ENCODE data around the gene ADIPOR2.
"Not testable (repeated sequence)": the region's sequence is repeated elsewhere in the genome, so short reads cannot be mapped to it uniquely, and the experiment has no call there.

The ADIPOR2 gene

DNA sequence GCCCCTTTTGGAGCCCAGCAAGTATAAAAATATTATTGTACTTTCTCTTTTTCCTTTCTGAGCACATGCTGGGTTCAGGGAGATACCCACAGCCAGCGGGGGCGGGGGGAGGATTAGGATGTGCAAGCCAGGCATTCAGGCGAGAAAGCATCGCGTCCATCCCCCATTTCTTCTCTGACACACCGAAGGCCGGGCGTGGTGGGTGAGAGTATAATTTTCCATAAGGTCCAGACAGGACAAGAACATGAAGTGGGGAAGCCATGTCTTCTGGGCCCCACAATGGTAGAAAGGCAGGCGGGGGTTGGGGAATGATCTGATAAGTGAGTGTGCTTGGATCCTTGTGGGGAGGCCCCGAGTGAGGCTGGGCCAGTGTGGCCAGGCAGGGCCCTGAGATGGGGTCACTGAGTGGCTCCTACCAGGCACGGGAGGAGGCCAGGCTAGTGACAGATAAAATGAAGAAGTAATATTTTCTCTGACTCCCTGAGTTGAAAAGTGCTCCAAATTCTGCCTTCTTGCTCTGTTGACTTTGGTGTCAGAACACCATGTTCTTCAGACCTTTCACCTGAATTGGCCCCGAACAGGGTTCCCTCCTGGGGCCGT lies 118.8 kb downstream of the ADIPOR2 start:
- H3K27ac Mint-ChIP-seq = peak overlapping the region; percentile 80
- H3K9me3 Mint-ChIP-seq = no peaks in the 10 kb centered on the region
- H3K4me3 Mint-ChIP-seq = no peak overlapping the region
- no peaks in the 10 kb centered on the region for H3K36me3 Mint-ChIP-seq (ENCODE audit: low read depth)
- no peaks in the 10 kb centered on the region for H3K27me3 Mint-ChIP-seq
- H3K4me1 Mint-ChIP-seq (ENCODE audit: low read depth) = peaks cover 12% of the 10 kb centered on the region

DNA sequence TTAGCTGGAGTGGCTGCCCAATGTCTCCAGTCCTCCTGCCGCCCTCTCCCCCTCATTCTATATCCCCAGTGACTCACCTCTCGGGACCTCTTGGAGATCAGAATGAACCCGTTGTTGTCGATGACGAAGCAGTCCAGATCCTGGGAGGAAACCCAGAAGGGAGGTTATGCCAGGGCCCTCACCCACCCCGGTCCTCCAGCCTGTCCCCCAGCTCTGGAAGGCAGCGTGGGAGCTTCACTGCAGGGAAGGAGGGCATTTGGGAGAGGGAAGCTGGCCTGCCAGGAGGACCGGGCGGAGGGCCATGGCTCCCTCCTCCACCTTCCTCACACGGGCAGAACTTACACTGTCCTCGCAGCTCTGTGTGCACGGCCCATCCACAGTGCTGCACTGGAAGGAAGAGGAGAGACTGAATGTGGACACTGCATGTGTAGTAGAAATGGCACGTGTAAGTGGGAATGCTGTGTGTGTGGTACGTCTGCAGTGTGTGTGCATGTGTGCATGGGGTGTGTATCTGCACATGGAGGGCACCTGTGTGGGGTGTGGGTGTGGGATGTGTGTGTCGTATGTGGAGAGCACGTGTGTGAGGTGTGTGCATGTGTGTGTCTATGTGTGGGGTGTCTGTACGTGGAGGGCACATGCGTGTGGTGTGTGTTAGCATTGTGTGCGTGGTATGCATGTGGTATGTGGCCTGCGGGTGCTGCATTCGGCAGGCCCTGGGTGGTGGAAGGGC lies 119.5 kb downstream of the ADIPOR2 start:
- no peaks in the 10 kb centered on the region for H3K27me3 Mint-ChIP-seq
- peaks cover 10% of the 10 kb centered on the region for H3K4me1 Mint-ChIP-seq (ENCODE audit: low read depth)
- H3K27ac Mint-ChIP-seq = peak overlapping the region; percentile 80
- H3K4me3 Mint-ChIP-seq = no peak overlapping the region
- H3K36me3 Mint-ChIP-seq (ENCODE audit: low read depth) = no peaks in the 10 kb centered on the region
- no peaks in the 10 kb centered on the region for H3K9me3 Mint-ChIP-seq

DNA sequence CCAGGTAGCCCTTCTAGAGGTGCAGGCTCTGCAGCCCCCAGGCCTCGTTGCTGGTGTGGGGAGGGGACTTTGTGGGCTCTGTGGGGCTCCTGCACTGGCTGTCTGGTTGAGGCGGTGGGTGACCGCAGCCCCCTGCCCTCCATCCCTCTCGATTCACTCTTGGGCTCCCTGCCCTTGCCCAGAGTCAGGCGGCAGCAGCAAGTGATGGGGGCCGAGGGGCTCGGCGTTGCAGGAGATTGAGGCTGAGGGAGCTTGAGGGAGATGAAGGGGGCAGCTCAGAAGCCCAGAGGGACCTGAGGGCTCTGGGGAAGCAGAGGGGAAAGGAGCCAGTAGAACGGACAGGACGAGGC lies 120.0 kb downstream of the ADIPOR2 start:
- no peak overlapping the region for H3K27ac Mint-ChIP-seq
- H3K9me3 Mint-ChIP-seq = no peaks in the 10 kb centered on the region
- H3K36me3 Mint-ChIP-seq (ENCODE audit: low read depth) = no peaks in the 10 kb centered on the region
- H3K4me1 Mint-ChIP-seq (ENCODE audit: low read depth) = peaks cover 10% of the 10 kb centered on the region
- H3K27me3 Mint-ChIP-seq = no peaks in the 10 kb centered on the region
- H3K4me3 Mint-ChIP-seq = peak overlapping the region; percentile 31

DNA sequence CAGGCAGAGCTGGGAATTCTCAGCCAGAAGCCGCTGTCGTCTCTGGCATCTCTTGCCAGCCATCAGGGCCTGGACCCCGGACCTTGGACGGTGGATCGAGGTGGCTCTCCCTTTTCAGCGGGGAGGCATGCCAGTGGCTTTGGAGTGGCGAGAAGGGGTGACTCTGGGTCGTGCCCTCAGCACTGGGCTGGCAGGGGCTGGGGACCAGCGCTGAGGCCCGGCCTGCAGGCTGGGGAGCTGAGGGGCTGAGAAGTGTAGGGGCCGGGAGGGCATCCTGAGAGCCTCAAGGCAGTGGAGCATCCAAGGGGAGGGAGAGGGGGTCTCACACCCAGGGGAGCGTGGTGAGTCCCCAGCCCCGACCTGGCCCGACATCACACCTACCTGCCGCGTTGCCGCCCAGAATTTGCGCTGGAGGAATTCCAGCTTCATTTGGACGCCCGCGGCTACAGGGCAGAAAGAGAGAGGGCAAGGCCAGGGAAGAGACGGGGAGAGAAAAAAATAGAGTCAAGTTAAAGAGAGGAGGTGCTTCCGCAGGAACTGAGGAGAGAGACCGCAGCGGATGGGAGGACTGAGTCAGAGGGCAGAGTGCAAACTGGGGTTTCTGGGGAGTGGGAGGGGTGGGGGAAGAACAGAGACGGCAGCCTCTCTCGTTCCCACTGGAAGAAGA lies 120.5 kb downstream of the ADIPOR2 start:
- no peaks in the 10 kb centered on the region for H3K9me3 Mint-ChIP-seq
- H3K27me3 Mint-ChIP-seq = no peaks in the 10 kb centered on the region
- H3K27ac Mint-ChIP-seq = peak overlapping the region; percentile 37
- peak overlapping the region; percentile 31 for H3K4me3 Mint-ChIP-seq
- peaks cover 10% of the 10 kb centered on the region for H3K4me1 Mint-ChIP-seq (ENCODE audit: low read depth)
- no peaks in the 10 kb centered on the region for H3K36me3 Mint-ChIP-seq (ENCODE audit: low read depth)

DNA sequence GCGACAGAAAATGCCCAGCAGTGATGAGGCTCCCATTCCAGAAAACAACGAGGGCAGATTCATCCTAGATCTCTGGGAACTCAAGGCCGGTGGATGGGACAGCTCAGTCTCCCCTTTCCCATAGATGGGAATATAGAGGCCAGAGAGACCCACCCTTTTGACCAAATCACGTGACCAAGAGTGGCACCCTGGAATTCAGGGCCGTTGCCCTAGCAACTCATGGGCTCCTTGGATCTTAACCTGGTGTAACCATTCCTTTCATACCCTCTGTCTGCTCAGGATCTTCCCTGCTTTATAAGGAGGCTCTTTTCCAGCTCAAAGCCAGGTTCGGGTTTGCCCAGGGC lies 121.0 kb downstream of the ADIPOR2 start:
- H3K27ac Mint-ChIP-seq = peak overlapping the region; percentile 37
- H3K36me3 Mint-ChIP-seq (ENCODE audit: low read depth) = no peaks in the 10 kb centered on the region
- H3K27me3 Mint-ChIP-seq = no peaks in the 10 kb centered on the region
- no peaks in the 10 kb centered on the region for H3K9me3 Mint-ChIP-seq
- no peak overlapping the region for H3K4me3 Mint-ChIP-seq
- peaks cover 10% of the 10 kb centered on the region for H3K4me1 Mint-ChIP-seq (ENCODE audit: low read depth)

DNA sequence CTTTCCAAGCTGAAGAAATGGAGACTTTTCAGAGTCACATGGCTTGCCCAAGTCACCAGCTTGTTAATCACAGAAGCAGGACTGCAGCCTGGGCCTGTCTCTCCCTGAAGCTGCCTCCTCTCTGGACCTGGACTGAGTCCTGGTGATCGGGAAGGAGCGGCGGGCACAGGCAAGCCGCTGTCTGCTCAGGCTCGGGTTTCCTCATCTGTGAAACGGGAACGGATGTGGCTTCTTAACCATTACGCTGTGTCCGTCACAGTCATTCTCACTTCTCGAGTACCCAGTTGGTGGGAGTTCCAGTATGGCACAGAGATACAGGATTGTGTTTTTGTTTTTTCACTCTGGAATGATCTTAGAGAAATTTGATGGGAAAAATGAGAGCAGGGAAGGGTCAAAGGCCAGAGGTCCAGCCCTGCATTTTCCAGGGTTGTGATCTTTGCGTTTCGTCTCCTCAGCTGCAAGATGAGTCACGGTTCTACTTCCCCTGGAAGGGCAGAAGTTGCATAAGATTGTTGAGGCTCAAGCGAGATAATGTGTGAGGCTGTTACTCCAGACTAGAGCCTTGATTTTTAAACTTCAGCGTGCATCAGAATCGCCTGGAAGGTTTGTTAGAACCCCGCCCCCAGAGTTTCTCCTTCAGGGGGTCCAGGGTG lies 121.9 kb downstream of the ADIPOR2 start:
- no peaks in the 10 kb centered on the region for H3K36me3 Mint-ChIP-seq (ENCODE audit: low read depth)
- no peaks in the 10 kb centered on the region for H3K9me3 Mint-ChIP-seq
- H3K27ac Mint-ChIP-seq = no peak overlapping the region
- H3K4me1 Mint-ChIP-seq (ENCODE audit: low read depth) = peaks cover 10% of the 10 kb centered on the region
- no peaks in the 10 kb centered on the region for H3K27me3 Mint-ChIP-seq
- no peak overlapping the region for H3K4me3 Mint-ChIP-seq

DNA sequence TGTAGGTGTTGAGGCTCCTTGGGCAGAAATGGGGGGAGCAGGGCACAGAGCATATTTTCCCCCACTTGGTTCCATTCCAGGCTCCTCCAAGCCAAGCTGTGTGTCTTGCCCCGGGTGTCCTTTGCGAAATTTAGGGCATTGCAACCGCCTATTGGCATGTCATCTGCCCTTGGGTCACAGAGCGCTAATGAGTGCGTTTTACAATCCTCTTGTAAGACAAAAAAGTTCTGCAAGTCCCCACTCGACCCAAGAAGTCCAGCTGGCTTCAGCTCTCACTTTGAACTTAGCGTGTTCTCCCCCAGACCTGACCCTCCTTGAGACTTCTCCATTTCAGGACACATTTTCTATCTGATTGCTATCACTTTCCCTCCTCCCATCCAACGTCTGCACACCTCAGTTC lies 123.4 kb downstream of the ADIPOR2 start:
- peaks cover 2% of the 10 kb centered on the region for H3K27me3 Mint-ChIP-seq
- H3K36me3 Mint-ChIP-seq (ENCODE audit: low read depth) = no peaks in the 10 kb centered on the region
- H3K9me3 Mint-ChIP-seq = no peaks in the 10 kb centered on the region
- H3K27ac Mint-ChIP-seq = no peak overlapping the region
- peaks cover 10% of the 10 kb centered on the region for H3K4me1 Mint-ChIP-seq (ENCODE audit: low read depth)
- H3K4me3 Mint-ChIP-seq = no peak overlapping the region

DNA sequence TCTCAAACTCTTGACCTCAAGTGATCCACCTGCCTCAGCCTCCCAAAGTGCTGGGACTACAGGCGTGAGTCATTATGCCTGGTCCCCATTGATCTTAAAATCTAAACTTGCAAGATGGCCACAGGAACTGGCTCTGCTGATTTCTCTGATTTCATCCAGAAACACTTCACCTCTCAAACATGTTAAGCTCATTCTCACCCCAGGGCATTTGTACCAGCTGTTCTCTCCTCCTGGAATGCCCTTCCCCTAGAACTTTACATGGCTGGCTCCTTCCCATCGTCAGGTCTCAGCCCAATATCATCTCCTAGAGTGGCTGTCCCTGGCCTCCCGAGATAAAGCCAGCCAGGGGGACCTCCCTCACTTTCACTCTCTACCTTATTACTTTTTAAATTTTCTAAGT lies 124.2 kb downstream of the ADIPOR2 start:
- Mint-ChIP-seq H3K4me1 (ENCODE audit: low read depth) (peaks cover 5% of the 10 kb centered on the region), H3K27me3 (peaks cover 11% of the 10 kb centered on the region), H3K27ac (no peak overlapping the region), H3K4me3 (no peak overlapping the region), H3K9me3 (no peaks in the 10 kb centered on the region), H3K36me3 (ENCODE audit: low read depth) (no peaks in the 10 kb centered on the region)

DNA sequence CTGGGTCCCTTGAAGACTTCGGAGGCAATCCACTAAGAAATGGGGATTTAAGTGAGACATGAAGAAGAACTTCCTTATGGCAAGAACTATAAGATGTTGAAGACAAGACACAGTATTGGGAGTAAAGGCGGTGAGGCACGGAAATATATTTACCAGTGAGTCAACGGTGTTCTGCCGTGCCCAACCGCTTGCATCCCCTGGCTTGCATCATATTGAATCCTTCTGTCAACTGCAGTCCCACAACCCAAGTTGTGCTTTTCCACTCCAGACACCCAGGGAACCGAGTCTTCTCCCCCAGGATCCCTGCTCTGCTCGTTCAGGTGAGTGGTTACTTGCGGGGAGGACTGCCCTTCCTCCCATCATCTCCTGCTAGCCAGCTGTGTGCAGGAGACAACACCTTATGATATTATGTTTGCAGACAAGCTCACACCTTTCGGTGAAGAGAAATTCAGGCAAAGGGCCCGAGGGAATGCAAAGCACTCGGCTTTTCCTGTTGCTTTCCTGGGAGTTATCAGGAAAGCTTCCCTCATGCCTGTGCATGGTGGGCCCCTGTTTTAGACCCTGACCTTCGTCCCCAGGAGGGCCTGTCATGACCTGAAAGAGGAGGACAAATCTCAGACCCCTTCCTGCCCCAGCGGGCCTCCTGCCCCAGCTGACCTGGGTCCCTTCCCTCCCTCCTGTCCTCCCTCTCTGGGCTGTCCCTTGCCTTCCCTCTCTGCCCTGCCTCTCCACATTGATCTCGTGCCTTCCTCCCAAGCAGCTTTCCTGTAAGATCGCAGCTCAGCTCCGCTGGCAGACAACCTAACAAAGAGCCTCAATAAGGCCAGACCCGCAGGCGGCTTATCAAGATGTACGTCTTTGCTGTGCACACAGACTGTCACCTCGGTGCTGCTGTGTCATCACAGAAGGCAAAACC lies 125.2 kb downstream of the ADIPOR2 start:
- Mint-ChIP-seq H3K27ac (no peak overlapping the region), H3K9me3 (no peaks in the 10 kb centered on the region), H3K36me3 (ENCODE audit: low read depth) (no peaks in the 10 kb centered on the region), H3K4me1 (ENCODE audit: low read depth) (no peaks in the 10 kb centered on the region), H3K27me3 (peaks cover 19% of the 10 kb centered on the region), H3K4me3 (no peak overlapping the region)

DNA sequence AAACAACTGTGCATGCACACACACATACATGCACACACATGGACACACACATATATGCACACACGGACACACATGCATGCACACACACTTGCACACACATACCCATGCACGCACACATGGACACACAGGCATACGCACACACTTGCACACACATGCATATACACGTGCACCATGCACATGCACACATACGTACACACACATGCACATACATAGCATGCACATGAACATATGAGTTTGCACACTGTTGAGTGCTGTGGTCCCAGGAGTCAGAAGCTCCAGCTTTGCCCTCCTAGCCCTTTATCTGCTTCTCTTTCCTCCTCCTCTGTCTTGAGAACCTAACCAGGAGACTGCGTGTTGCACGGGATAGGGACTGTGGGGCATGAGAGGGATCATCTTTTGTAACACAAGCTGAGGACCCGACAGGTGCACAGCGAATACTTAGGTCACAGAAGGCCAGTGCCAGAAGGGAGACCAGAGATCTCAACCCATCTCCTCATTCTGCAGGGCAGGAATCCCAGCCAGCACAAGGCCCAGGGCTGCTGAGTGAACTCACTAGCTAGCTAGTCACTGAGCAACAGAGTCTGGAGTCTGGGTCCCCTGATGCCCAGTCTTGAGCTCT lies 126.0 kb downstream of the ADIPOR2 start:
- H3K27me3 Mint-ChIP-seq = peaks cover 20% of the 10 kb centered on the region
- H3K4me3 Mint-ChIP-seq = no peak overlapping the region
- no peaks in the 10 kb centered on the region for H3K36me3 Mint-ChIP-seq (ENCODE audit: low read depth)
- H3K27ac Mint-ChIP-seq = no peak overlapping the region
- no peaks in the 10 kb centered on the region for H3K9me3 Mint-ChIP-seq
- no peaks in the 10 kb centered on the region for H3K4me1 Mint-ChIP-seq (ENCODE audit: low read depth)

DNA sequence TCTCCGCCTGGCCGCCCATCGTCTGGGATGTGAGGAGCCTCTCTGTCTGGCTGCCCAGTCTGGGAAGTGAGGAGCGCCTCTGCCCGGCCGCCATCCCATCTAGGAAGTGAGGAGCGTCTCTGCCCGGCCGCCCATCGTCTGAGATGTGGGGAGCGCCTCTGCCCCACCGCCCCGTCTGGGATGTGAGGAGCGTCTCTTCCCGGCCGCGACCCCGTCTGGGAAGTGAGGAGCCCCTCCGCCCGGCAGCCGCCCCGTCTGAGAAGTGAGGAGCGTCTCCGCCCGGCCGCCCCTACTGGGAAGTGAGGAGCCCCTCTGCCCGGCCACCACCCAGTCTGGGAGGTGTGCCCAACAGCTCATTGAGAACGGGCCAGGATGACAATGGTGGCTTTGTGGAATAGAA lies 127.1 kb downstream of the ADIPOR2 start:
- H3K27me3 Mint-ChIP-seq = peaks cover 22% of the 10 kb centered on the region
- not testable (repeated sequence) for H3K4me1 Mint-ChIP-seq (ENCODE audit: low read depth)

DNA sequence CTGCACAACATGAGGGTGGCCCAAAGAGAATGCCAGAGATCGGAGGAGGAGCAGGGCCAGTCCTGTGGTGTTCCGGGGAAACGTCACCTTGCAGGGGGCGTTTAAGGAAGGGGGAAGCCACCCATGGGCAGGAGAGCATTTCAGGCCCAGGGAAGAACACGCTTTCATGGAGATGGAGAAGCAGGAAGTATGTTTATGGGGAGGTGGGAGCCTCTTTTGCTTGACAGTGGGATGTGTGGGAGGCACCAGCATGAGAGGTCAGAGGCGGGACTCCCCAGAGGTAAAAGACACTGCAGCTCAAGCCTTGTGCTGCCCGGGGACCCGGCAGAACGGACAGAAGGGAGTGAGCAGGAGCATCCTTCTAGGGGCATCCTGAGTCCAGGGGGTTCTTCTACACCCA lies 128.2 kb downstream of the ADIPOR2 start:
- Mint-ChIP-seq H3K4me1 (ENCODE audit: low read depth) (no peaks in the 10 kb centered on the region), H3K9me3 (no peaks in the 10 kb centered on the region), H3K36me3 (ENCODE audit: low read depth) (no peaks in the 10 kb centered on the region), H3K4me3 (no peak overlapping the region), H3K27me3 (peaks cover 24% of the 10 kb centered on the region), H3K27ac (no peak overlapping the region)

More for the DNA sequence above, 127.1 kb downstream of the ADIPOR2 start:
- not testable (repeated sequence) for H3K27ac Mint-ChIP-seq; H3K9me3 Mint-ChIP-seq; H3K4me3 Mint-ChIP-seq; H3K36me3 Mint-ChIP-seq (ENCODE audit: low read depth)

DNA sequence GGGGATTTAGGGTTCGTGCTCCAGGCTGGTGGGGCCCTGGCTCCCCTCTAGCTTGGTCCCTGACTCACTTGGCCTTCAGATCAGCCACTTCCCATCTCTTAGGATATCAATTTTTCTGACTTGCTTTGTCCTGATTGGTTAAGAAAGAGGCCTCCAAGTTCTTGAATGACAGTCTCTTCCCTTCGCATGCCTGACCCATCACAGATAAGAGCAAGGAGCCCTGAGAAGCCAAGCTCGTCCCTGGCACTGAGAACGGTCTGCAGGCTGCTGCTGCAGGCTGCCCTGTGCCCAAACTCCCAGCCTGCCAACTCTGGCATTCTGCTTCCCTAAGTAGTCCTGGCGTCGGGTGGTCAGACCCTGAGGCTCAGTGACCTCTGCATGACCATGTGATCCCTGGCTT lies 128.7 kb downstream of the ADIPOR2 start:
- H3K4me3 Mint-ChIP-seq = no peak overlapping the region
- no peak overlapping the region for H3K27ac Mint-ChIP-seq
- H3K36me3 Mint-ChIP-seq (ENCODE audit: low read depth) = no peaks in the 10 kb centered on the region
- no peaks in the 10 kb centered on the region for H3K4me1 Mint-ChIP-seq (ENCODE audit: low read depth)
- H3K9me3 Mint-ChIP-seq = no peaks in the 10 kb centered on the region
- peaks cover 24% of the 10 kb centered on the region for H3K27me3 Mint-ChIP-seq

DNA sequence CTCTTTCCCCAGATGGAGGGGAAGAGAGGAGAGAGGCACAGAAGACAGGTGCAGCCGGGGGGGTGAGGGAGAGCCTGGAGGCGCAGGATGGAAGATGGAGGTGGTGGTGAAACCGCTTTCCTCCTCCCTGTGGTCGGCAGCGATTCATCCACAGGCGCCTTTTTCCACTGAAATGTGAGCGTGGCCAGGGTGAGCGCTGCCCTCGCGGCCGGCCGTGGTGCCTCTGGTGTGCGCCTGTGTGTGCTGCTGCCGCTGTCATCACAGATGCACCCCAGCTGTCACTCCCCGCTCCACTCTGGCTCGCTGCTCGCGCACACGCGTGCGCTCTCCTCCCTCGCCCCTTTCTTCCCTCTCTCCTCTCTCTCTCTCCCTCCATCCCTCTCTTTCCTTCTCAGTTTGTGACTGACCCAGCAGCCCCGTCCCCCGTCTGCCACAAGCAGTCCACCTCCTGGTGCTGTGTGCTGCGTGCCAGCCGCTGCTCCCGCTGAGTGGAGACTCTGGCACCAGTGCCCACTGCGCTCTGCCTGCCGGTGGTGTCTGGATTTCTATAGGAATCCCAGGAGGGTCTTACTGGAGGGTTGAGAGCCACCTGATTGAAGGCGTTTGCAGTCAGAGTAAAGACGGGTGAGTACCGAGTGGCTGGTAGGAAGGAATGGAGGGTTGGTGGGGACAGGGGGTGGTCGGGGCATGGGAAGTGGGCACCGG lies 129.5 kb downstream of the ADIPOR2 start, which contains the start of gene LRTM2:
Gene LRTM2 (plus strand): TSS at position 375 of the 705 bp plus-strand sequence. CDS start 7,584 bp downstream, outside the sequence.
- H3K27ac Mint-ChIP-seq = no peak within 1 kb of the TSS
- H3K9me3 Mint-ChIP-seq = no peaks in the 10 kb centered on the region
- H3K27me3 Mint-ChIP-seq = peaks cover 24% of the 10 kb centered on the region
- no peaks in the 10 kb centered on the region for H3K4me1 Mint-ChIP-seq (ENCODE audit: low read depth)
- H3K4me3 Mint-ChIP-seq = no peak within 1 kb of the TSS
- H3K36me3 Mint-ChIP-seq (ENCODE audit: low read depth) = no peaks in the 10 kb centered on the region

All from stimulated activated naive CD8-positive, alpha-beta T cell treated with anti-CD3 and anti-CD28 coated beads, Interleukin-15, Interleukin-2, amounts not matched to agents 100 ng/mL and 50 ng/mL, for 24 hours (primary cell).